Stimulated activated naive B cell treated with anti-CD40 and anti-IgM and Interleukin-4, amounts not matched to agents 10 μg/mL and 1 μg/mL and 100 μg/mL, for 72 hours (primary cell): ENCODE results near the gene CCT4.
"Not testable (repeated sequence)": the region's sequence is repeated elsewhere in the genome, so short reads cannot be mapped to it uniquely, and the experiment has no call there.

Experiments used
- ATAC-seq, 2 donors: fragments of 150-1000 bp; cut with Tn5 transposase; replicated peaks; 2 replicates each; pipeline ENCODE4 v1.10.0; 2021; ENCODE audit warnings: moderate library complexity in 1 of 2
- DNase-seq: peaks from one replicate; pipeline ENCODE4 v3.0.0; 2021
- H3K27ac Mint-ChIP-seq: one replicate; pipeline ENCODE4 v1.8.0; 2022; ENCODE audit warnings: mild to moderate bottlenecking, mixed read lengths
- H3K27me3 Mint-ChIP-seq, 2 donors: one replicate each; pipeline ENCODE4 v1.8.0; 2022; ENCODE audit warnings: mixed read lengths in 2 of 2
- H3K36me3 Mint-ChIP-seq, 2 donors: one replicate each; pipeline ENCODE4 v1.8.0; 2022; ENCODE audit warnings: mixed read lengths in 2 of 2, mild to moderate bottlenecking in 1 of 2
- H3K4me1 Mint-ChIP-seq, 2 donors: one replicate each; pipeline ENCODE4 v1.8.0; 2022; ENCODE audit warnings: mixed read lengths in 2 of 2, mild to moderate bottlenecking in 1 of 2
- H3K4me3 Mint-ChIP-seq, 2 donors: one replicate each; pipeline ENCODE4 v1.8.0; 2022; ENCODE audit warnings: mild to moderate bottlenecking in 2 of 2, mixed read lengths in 2 of 2, moderate library complexity in 1 of 2
- H3K9me3 Mint-ChIP-seq, 2 donors: one replicate each; pipeline ENCODE4 v1.8.0; 2022; ENCODE audit warnings: mixed read lengths in 2 of 2, mild to moderate bottlenecking in 1 of 2

The CCT4 gene

GRCh38 chr2:61905372-61906185 lies 17.1 kb upstream of the CCT4 start, which contains the start of gene COMMD1:
TSS of gene COMMD1 (plus strand) at chr2:61905674. CDS start at chr2:61905679, 5 bp downstream.
- Mint-ChIP-seq H3K27me3 (no peaks in the 10 kb centered on the region), H3K4me3 (peak within 1 kb of the TSS; percentile 96 to 100), H3K27ac (peak within 1 kb of the TSS; percentile 97), H3K36me3 (no peaks in the 10 kb centered on the region), H3K9me3 (no peaks in the 10 kb centered on the region), H3K4me1 (peaks cover 12 to 26% of the 10 kb centered on the region in 2 donors)
- peak; percentile 100 for ATAC-seq
- DNase-seq: peak; percentile 82

GRCh38 chr2:61900281-61900680 lies 11.8 kb upstream of the CCT4 start:
- H3K9me3 Mint-ChIP-seq: no peaks in the 10 kb centered on the region
- DNase-seq: no peak

GRCh38 chr2:61898810-61899209 lies 10.4 kb upstream of the CCT4 start:
- no peak for DNase-seq
- no peaks in the 10 kb centered on the region for H3K9me3 Mint-ChIP-seq
- no peak overlapping the region for H3K4me3 Mint-ChIP-seq
- no peaks in the 10 kb centered on the region for H3K27me3 Mint-ChIP-seq
- no peak overlapping the region for H3K27ac Mint-ChIP-seq
- H3K4me1 Mint-ChIP-seq: no peaks in the 10 kb centered on the region
- peak in 1 of 2 donors; percentile 36 for ATAC-seq
- H3K36me3 Mint-ChIP-seq: no peaks in the 10 kb centered on the region

More at GRCh38 chr2:61900281-61900680, 11.8 kb upstream of the CCT4 start:
- Mint-ChIP-seq H3K36me3 (no peaks in the 10 kb centered on the region), H3K4me3 (no peak overlapping the region), H3K27ac (no peak overlapping the region), H3K4me1 (peaks cover 0 to 2% of the 10 kb centered on the region in 2 donors), H3K27me3 (no peaks in the 10 kb centered on the region)
- ATAC-seq: no peak

GRCh38 chr2:61887717-61888266 lies 664 bp downstream of the CCT4 start:
- Mint-ChIP-seq H3K27ac (peak overlapping the region; percentile 99), H3K36me3 (peaks cover 19 to 25% of the 10 kb centered on the region in 2 donors), H3K27me3 (no peaks in the 10 kb centered on the region), H3K4me3 (peak overlapping the region; percentile 96 to 98), H3K9me3 (no peaks in the 10 kb centered on the region), H3K4me1 (peaks cover 14 to 27% of the 10 kb centered on the region in 2 donors)
- ATAC-seq (no peak), DNase-seq (no peak)

- Mint-ChIP-seq H3K36me3 (peaks cover 20 to 25% of the 10 kb centered on the region in 2 donors), H3K4me3 (peak overlapping the region; percentile 96 to 98), H3K4me1 (peaks cover 14 to 27% of the 10 kb centered on the region in 2 donors), H3K27me3 (no peaks in the 10 kb centered on the region), H3K9me3 (no peaks in the 10 kb centered on the region), H3K27ac (peak overlapping the region; percentile 99)
- ATAC-seq (no peak), DNase-seq (no peak)
These were observed 2.4 kb downstream of the CCT4 start for GRCh38 chr2:61885896-61886603.

- Mint-ChIP-seq H3K27me3 (no peaks in the 10 kb centered on the region), H3K27ac (peak overlapping the region; percentile 31), H3K9me3 (no peaks in the 10 kb centered on the region), H3K4me1 (peaks cover 11 to 22% of the 10 kb centered on the region in 2 donors), H3K36me3 (peaks cover 23 to 33% of the 10 kb centered on the region in 2 donors), H3K4me3 (no peak overlapping the region)
- ATAC-seq (no peak), DNase-seq (no peak)
These were observed 5.6 kb downstream of the CCT4 start for GRCh38 chr2:61882850-61883249.

GRCh38 chr2:61879351-61879750 lies 9.1 kb downstream of the CCT4 start:
- not testable (repeated sequence) for H3K27ac Mint-ChIP-seq, H3K4me3 Mint-ChIP-seq, DNase-seq

GRCh38 chr2:61878761-61879160 lies 9.7 kb downstream of the CCT4 start:
- peaks cover 0 to 3% of the 10 kb centered on the region in 2 donors for H3K4me1 Mint-ChIP-seq

More at GRCh38 chr2:61879351-61879750, 9.1 kb downstream of the CCT4 start:
- not testable (repeated sequence) for H3K9me3 Mint-ChIP-seq, H3K27me3 Mint-ChIP-seq, ATAC-seq, H3K4me1 Mint-ChIP-seq
- peaks cover 12 to 19% of the 10 kb centered on the region in 2 donors for H3K36me3 Mint-ChIP-seq

GRCh38 chr2:61877571-61878245 lies 10.7 kb downstream of the CCT4 start:
- Mint-ChIP-seq H3K27ac (no peak overlapping the region), H3K36me3 (peaks cover 17 to 30% of the 10 kb centered on the region in 2 donors), H3K9me3 (no peaks in the 10 kb centered on the region), H3K4me1 (peaks cover 0 to 3% of the 10 kb centered on the region in 2 donors), H3K4me3 (no peak overlapping the region), H3K27me3 (no peaks in the 10 kb centered on the region)
- ATAC-seq (no peak), DNase-seq (no peak)

More at GRCh38 chr2:61878761-61879160, 9.7 kb downstream of the CCT4 start:
- Mint-ChIP-seq H3K27ac (no peak overlapping the region), H3K9me3 (no peaks in the 10 kb centered on the region), H3K4me3 (no peak overlapping the region), H3K27me3 (no peaks in the 10 kb centered on the region), H3K36me3 (peaks cover 15 to 24% of the 10 kb centered on the region in 2 donors)
- ATAC-seq (no peak), DNase-seq (no peak)

- no peaks in the 10 kb centered on the region for H3K9me3 Mint-ChIP-seq
- H3K36me3 Mint-ChIP-seq: peaks cover 21 to 39% of the 10 kb centered on the region in 2 donors
- ATAC-seq (no peak), DNase-seq (no peak)
- peaks cover 0 to 3% of the 10 kb centered on the region in 2 donors for H3K4me1 Mint-ChIP-seq
- no peaks in the 10 kb centered on the region for H3K27me3 Mint-ChIP-seq
- H3K4me3 Mint-ChIP-seq: no peak overlapping the region
- H3K27ac Mint-ChIP-seq: no peak overlapping the region
These were observed 12.1 kb downstream of the CCT4 start for GRCh38 chr2:61876400-61876799.

GRCh38 chr2:61866482-61867089 lies 21.9 kb downstream of the CCT4 start:
- H3K4me1 Mint-ChIP-seq, ATAC-seq, H3K9me3 Mint-ChIP-seq, H3K4me3 Mint-ChIP-seq, H3K27ac Mint-ChIP-seq, DNase-seq, H3K27me3 Mint-ChIP-seq: not testable (repeated sequence)
- H3K36me3 Mint-ChIP-seq: peaks cover 58 to 73% of the 10 kb centered on the region in 2 donors

GRCh38 chr2:61862085-61862484 lies 26.4 kb downstream of the CCT4 start:
- Mint-ChIP-seq H3K9me3 (peaks cover 0 to 8% of the 10 kb centered on the region in 2 donors), H3K4me1 (peaks cover 0 to 1% of the 10 kb centered on the region in 2 donors), H3K27ac (no peak overlapping the region), H3K4me3 (no peak overlapping the region), H3K36me3 (peaks cover 48 to 73% of the 10 kb centered on the region in 2 donors), H3K27me3 (no peaks in the 10 kb centered on the region)
- DNase-seq (no peak), ATAC-seq (no peak)

- ATAC-seq (no peak), DNase-seq (no peak)
- Mint-ChIP-seq H3K27me3 (no peaks in the 10 kb centered on the region), H3K4me3 (no peak overlapping the region), H3K4me1 (peaks cover 10 to 12% of the 10 kb centered on the region in 2 donors), H3K9me3 (peaks cover 0 to 2% of the 10 kb centered on the region in 2 donors), H3K36me3 (peaks cover 16 to 35% of the 10 kb centered on the region in 2 donors), H3K27ac (no peak overlapping the region)
These were observed 31.2 kb downstream of the CCT4 start for GRCh38 chr2:61857224-61857623.

GRCh38 chr2:61855318-61855613 lies 33.2 kb downstream of the CCT4 start:
- Mint-ChIP-seq H3K4me1 (peaks cover 10 to 12% of the 10 kb centered on the region in 2 donors), H3K27ac (peak overlapping the region; percentile 96), H3K36me3 (peaks cover 9 to 24% of the 10 kb centered on the region in 2 donors), H3K27me3 (no peaks in the 10 kb centered on the region), H3K4me3 (peak overlapping the region; percentile 95 to 97), H3K9me3 (no peaks in the 10 kb centered on the region)
- ATAC-seq: no peak
- no peak for DNase-seq
